ENCODE data around the gene SOS2. TPM values are rescaled to one million over a fixed set of nuclear protein-coding genes. Genes with fewer than 3 reads are reported as not detected.
A peak's percentile ranks its signal among the peaks of the same experiment; 100 is the strongest.

The SOS2 gene
- total RNA-seq, 1 experiment from 2014 or later = 11.7 TPM

DNA sequence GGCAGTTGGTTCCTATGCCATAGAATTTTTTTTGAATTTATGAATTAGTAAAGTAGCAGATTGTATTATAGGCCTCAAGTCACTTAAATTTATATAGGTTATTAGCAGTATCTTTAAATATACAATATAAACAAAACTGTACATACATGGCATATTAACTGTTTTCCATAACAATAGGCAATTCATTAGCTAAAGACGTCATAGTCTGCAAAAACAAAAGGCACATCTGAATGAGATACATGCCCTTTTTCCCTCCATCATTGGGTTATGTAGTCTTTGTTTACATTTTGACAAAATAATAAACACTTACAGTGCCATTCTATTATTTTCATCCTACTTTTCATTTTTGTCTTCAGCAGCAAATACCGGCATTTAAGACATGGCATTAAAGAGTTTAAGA lies 113.9 kb downstream of the SOS2 start (continued):
- TF ChIP-seq, protein P1, sequence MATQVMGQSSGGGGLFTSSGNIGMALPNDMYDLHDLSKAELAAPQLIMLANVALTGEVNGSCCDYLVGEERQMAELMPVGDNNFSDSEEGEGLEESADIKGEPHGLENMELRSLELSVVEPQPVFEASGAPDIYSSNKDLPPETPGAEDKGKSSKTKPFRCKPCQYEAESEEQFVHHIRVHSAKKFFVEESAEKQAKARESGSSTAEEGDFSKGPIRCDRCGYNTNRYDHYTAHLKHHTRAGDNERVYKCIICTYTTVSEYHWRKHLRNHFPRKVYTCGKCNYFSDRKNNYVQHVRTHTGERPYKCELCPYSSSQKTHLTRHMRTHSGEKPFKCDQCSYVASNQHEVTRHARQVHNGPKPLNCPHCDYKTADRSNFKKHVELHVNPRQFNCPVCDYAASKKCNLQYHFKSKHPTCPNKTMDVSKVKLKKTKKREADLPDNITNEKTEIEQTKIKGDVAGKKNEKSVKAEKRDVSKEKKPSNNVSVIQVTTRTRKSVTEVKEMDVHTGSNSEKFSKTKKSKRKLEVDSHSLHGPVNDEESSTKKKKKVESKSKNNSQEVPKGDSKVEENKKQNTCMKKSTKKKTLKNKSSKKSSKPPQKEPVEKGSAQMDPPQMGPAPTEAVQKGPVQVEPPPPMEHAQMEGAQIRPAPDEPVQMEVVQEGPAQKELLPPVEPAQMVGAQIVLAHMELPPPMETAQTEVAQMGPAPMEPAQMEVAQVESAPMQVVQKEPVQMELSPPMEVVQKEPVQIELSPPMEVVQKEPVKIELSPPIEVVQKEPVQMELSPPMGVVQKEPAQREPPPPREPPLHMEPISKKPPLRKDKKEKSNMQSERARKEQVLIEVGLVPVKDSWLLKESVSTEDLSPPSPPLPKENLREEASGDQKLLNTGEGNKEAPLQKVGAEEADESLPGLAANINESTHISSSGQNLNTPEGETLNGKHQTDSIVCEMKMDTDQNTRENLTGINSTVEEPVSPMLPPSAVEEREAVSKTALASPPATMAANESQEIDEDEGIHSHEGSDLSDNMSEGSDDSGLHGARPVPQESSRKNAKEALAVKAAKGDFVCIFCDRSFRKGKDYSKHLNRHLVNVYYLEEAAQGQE (IDR thresholded peaks at IDR 0.05; ENCODE audit: low read depth) = no peak
- TF ChIP-seq, protein P2, sequence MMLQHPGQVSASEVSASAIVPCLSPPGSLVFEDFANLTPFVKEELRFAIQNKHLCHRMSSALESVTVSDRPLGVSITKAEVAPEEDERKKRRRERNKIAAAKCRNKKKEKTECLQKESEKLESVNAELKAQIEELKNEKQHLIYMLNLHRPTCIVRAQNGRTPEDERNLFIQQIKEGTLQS (IDR thresholded peaks at IDR 0.05) = no peak
- TF ChIP-seq RAD21 (IDR thresholded peaks at IDR 0.05; ENCODE audit: low read depth) (no peak), CBX3 (IDR thresholded peaks at IDR 0.05; ENCODE audit: low read depth) (no peak)

DNA sequence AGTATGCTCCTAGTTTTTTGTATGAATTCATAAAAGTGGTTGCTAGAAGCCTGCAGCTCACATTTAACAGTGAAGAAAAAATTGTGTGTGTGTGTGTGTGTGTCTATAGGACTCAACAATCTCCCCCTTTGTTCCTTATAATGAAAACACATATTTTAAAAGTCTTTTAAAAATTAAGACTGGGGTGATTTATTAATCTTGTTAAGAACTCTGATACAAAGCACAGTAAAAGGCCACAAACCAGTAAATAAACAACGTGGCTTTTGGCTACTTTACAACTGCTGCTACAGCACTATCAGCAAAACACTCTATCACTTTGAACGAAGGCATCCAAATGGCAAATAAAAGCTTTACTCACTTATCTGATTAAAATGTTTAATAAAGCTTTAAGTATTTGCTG lies 114.4 kb downstream of the SOS2 start:
- ATAC-seq = no peak; the same call in 1 of the 2 replicates
- H3K4me3 ChIP-seq (replicated peaks in 1 of 2; ENCODE audit: low read depth in 1 of 2, low read length in 2 of 2) = peak overlapping the region; percentile 76 to 90
- DNase-seq (ENCODE audit: low read depth, low spot score) = no peak
- TF ChIP-seq SP1 (IDR thresholded peaks at IDR 0.05; ENCODE audit: low read depth) (no peak), RAD21 (IDR thresholded peaks at IDR 0.05; ENCODE audit: low read depth) (no peak), FOSL1 (IDR thresholded peaks at IDR 0.05; ENCODE audit: low read depth) (no peak), EZH2phosphoT487 (IDR thresholded peaks at IDR 0.05; ENCODE audit: borderline replicate concordance) (no peak), ZNF274 (IDR thresholded peaks at IDR 0.05; ENCODE audit: low read depth, low read length) (no peak), ELF1 (IDR thresholded peaks at IDR 0.05; ENCODE audit: borderline replicate concordance, low read depth) (no peak), EZH2 (IDR thresholded peaks at IDR 0.05) (no peak), JUND (IDR thresholded peaks at IDR 0.05) (no peak), CBX3 (IDR thresholded peaks at IDR 0.05; ENCODE audit: low read depth) (no peak), SRF (IDR thresholded peaks at IDR 0.05; ENCODE audit: low read depth) (no peak), POLR2A (IDR thresholded peaks at IDR 0.05; ENCODE audit: borderline replicate concordance, extremely low read depth, insufficient read depth, insufficient read length) (no peak)
- TF ChIP-seq, protein P2 (IDR thresholded peaks at IDR 0.05) = no peak
- TF ChIP-seq, protein P3, sequence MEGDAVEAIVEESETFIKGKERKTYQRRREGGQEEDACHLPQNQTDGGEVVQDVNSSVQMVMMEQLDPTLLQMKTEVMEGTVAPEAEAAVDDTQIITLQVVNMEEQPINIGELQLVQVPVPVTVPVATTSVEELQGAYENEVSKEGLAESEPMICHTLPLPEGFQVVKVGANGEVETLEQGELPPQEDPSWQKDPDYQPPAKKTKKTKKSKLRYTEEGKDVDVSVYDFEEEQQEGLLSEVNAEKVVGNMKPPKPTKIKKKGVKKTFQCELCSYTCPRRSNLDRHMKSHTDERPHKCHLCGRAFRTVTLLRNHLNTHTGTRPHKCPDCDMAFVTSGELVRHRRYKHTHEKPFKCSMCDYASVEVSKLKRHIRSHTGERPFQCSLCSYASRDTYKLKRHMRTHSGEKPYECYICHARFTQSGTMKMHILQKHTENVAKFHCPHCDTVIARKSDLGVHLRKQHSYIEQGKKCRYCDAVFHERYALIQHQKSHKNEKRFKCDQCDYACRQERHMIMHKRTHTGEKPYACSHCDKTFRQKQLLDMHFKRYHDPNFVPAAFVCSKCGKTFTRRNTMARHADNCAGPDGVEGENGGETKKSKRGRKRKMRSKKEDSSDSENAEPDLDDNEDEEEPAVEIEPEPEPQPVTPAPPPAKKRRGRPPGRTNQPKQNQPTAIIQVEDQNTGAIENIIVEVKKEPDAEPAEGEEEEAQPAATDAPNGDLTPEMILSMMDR (IDR thresholded peaks at IDR 0.05 in 2 of 3, conservative IDR thresholded peaks at IDR 0.05 in 1 of 3; ENCODE audit: borderline replicate concordance in 1 of 3, insufficient read depth in 1 of 3, low read depth in 2 of 3, low read length in 2 of 3) = no peak
- TF ChIP-seq, protein P4, sequence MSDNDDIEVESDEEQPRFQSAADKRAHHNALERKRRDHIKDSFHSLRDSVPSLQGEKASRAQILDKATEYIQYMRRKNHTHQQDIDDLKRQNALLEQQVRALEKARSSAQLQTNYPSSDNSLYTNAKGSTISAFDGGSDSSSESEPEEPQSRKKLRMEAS (IDR thresholded peaks at IDR 0.05) = no peak
- peaks cover 15 to 23% of the 10 kb centered on the region in 2 experiments for H3K36me3 ChIP-seq (ENCODE audit: control insufficient read depth in 1 of 2, insufficient read depth in 2 of 2, low read length in 2 of 2)
- H3K4me2 ChIP-seq (ENCODE audit: low read length) = peak overlapping the region; percentile 86
- TSS peak; percentile 100 for BruUV-seq (replicated peaks)
- peak overlapping the region; percentile 95 for H2AFZ ChIP-seq (ENCODE audit: low read depth, low read length, poor library complexity, severe bottlenecking)
- peaks cover 7 to 11% of the 10 kb centered on the region in 2 experiments for H3K4me1 ChIP-seq (ENCODE audit: control insufficient read depth in 1 of 2, insufficient read depth in 2 of 2, low read length in 2 of 2)
- CTCF ChIA-PET = interaction anchor here (1.2 kb wide), 1 partner anchor 12 kb away, joined by 7 read pairs; no protein-coding TSS in a partner anchor
- RAD21 ChIA-PET (ENCODE audit: low non-redundant PET in 1 of 2, low total read pairs in 2 of 2, uncharacterized antibody in 2 of 2, unreplicated experiment in 2 of 2) = no interaction called here
- no peaks in the 10 kb centered on the region for H4K20me1 ChIP-seq (ENCODE audit: insufficient read depth)
- no peaks in the 10 kb centered on the region for H3K9me2 ChIP-seq (ENCODE audit: insufficient read depth)
- no peaks in the 10 kb centered on the region for H3K9me3 ChIP-seq (ENCODE audit: control insufficient read depth in 1 of 2, insufficient read depth in 1 of 2, low read depth in 1 of 2, low read length in 2 of 2)
- H3K27me3 ChIP-seq (ENCODE audit: insufficient read depth, low read length) = no peaks in the 10 kb centered on the region
- H3K9ac ChIP-seq (ENCODE audit: low read length) = peak overlapping the region; percentile 93
- peak overlapping the region; percentile 50 for H3K27ac ChIP-seq (ENCODE audit: low read depth, low read length)
- POLR2A ChIA-PET = interaction anchor here (0.8 to 1.4 kb wide), 3 partner anchors 9 to 254 kb away, joined by 3 to 4 read pairs (median 4); no protein-coding TSS in a partner anchor
- intact Hi-C loops (cut with micrococcal nuclease) = loop anchor here (5.0 kb wide), 1 partner anchor 495 kb away; the partner anchor contains the start of genes MGAT2 and RPL36AL
- peaks cover 41% of the 10 kb centered on the region for H3K79me2 ChIP-seq (ENCODE audit: insufficient read depth, low read length)

Measured in HCT116 (cell line).